ENCODE data around the gene SLAMF6.
"Not testable (repeated sequence)": the region's sequence is repeated elsewhere in the genome, so short reads cannot be mapped to it uniquely, and the experiment has no call there.

The SLAMF6 gene

GRCh38 chr1:160522622-160523345 lies at the start of gene SLAMF6:
TSS of gene SLAMF6 (minus strand) at chr1:160523255. CDS start at chr1:160523192, 63 bp downstream.
- peak; percentile 13 for DNase-seq (ENCODE audit: low read depth)

GRCh38 chr1:160570840-160571239 lies 47.8 kb upstream of the SLAMF6 start:
- no peak for DNase-seq (ENCODE audit: low read depth)

- no peak for DNase-seq (ENCODE audit: low read depth)
These were observed 46.8 kb upstream of the SLAMF6 start for GRCh38 chr1:160569806-160570205.

GRCh38 chr1:160567858-160568682 lies 45.0 kb upstream of the SLAMF6 start:
- peak; percentile 74 for DNase-seq (ENCODE audit: low read depth)

- no peak for DNase-seq (ENCODE audit: low read depth)
These were observed 44.3 kb upstream of the SLAMF6 start for GRCh38 chr1:160567341-160567740.

- DNase-seq (ENCODE audit: low read depth): no peak
These were observed 42.5 kb upstream of the SLAMF6 start for GRCh38 chr1:160565564-160565963.

- DNase-seq (ENCODE audit: low read depth): not testable (repeated sequence)
These were observed 40.2 kb upstream of the SLAMF6 start for GRCh38 chr1:160563230-160563629.

GRCh38 chr1:160562745-160563144 lies 39.7 kb upstream of the SLAMF6 start:
- not testable (repeated sequence) for DNase-seq (ENCODE audit: low read depth)

GRCh38 chr1:160560806-160561205 lies 37.8 kb upstream of the SLAMF6 start:
- no peak for DNase-seq (ENCODE audit: low read depth)

- no peak for DNase-seq (ENCODE audit: low read depth)
These were observed 37.1 kb upstream of the SLAMF6 start for GRCh38 chr1:160560045-160560705.

GRCh38 chr1:160559437-160559836 lies 36.4 kb upstream of the SLAMF6 start:
- not testable (repeated sequence) for DNase-seq (ENCODE audit: low read depth)

- DNase-seq (ENCODE audit: low read depth): no peak
These were observed 35.8 kb upstream of the SLAMF6 start for GRCh38 chr1:160558660-160559380.

- no peak for DNase-seq (ENCODE audit: low read depth)
These were observed 30.7 kb upstream of the SLAMF6 start for GRCh38 chr1:160553778-160554177.

GRCh38 chr1:160552425-160552824 lies 29.4 kb upstream of the SLAMF6 start:
- DNase-seq (ENCODE audit: low read depth): no peak

- DNase-seq (ENCODE audit: low read depth): peak; percentile 56
These were observed 27.5 kb upstream of the SLAMF6 start for GRCh38 chr1:160550572-160551034.

GRCh38 chr1:160549665-160550006 lies 26.6 kb upstream of the SLAMF6 start:
- DNase-seq (ENCODE audit: low read depth): no peak

- DNase-seq (ENCODE audit: low read depth): no peak
These were observed 26.1 kb upstream of the SLAMF6 start for GRCh38 chr1:160548960-160549664.

GRCh38 chr1:160548183-160548582 lies 25.1 kb upstream of the SLAMF6 start:
- DNase-seq (ENCODE audit: low read depth): no peak

GRCh38 chr1:160547422-160547821 lies 24.4 kb upstream of the SLAMF6 start:
- no peak for DNase-seq (ENCODE audit: low read depth)

GRCh38 chr1:160546942-160547341 lies 23.9 kb upstream of the SLAMF6 start:
- DNase-seq (ENCODE audit: low read depth): no peak

GRCh38 chr1:160544647-160545046 lies 21.6 kb upstream of the SLAMF6 start:
- no peak for DNase-seq (ENCODE audit: low read depth)
